OCI-LY7 (cell line): ENCODE measurements around the gene ERCC5. TPM values are rescaled to one million over a fixed set of nuclear protein-coding genes. Genes with fewer than 3 reads are reported as not detected.

Source experiments
- BruUV-seq: library from RNA; stranded (reverse); fragments of 400-500 nt; replicated peaks from 2 replicates; lab custom pipeline; 2021; lab: Mats Ljungman, UMichigan
- CTCF ChIA-PET: fragments of 300-600 bp; sonication (Branson Sonifier 250); formaldehyde crosslinking; loops from one replicate; lab custom pipeline; 2022; ENCODE audit warnings: antibody characterized with exemption; ENCODE audit not compliant: unreplicated experiment; lab: Charles Lee
- POLR2A ChIA-PET: fragments of 300-600 bp; sonication (Branson Sonifier 250); formaldehyde crosslinking; loops from one replicate; lab custom pipeline; 2022; ENCODE audit warnings: antibody characterized with exemption; lab: Charles Lee
- DNase-seq: peaks from one replicate; pipeline ENCODE4 v3.0.0-alpha.2; 2015; ENCODE audit warnings: low spot score
- H2AFZ ChIP-seq: fragments of 200-600 bp; sonication (generic), shearing (Covaris generic); 2 replicates; pipeline ENCODE4 v1.6.1; 2014; ENCODE audit warnings: mild to moderate bottlenecking, antibody characterized with exemption, low read length, moderate library complexity
- H3K27ac ChIP-seq: fragments of 200-600 bp; sonication (generic); 2 replicates; pipeline ENCODE4 v1.5.1; 2014; ENCODE audit warnings: mixed run types, low read depth, mild to moderate bottlenecking, moderate library complexity, low read length, inconsistent platforms; ENCODE audit not compliant: poor library complexity, severe bottlenecking
- H3K36me3 ChIP-seq: fragments of 200-600 bp; sonication (generic); 2 replicates; pipeline ENCODE4 v1.6.1; 2014; ENCODE audit warnings: mild to moderate bottlenecking, antibody characterized with exemption, low read length, moderate library complexity, mixed read lengths; ENCODE audit not compliant: insufficient read depth
- H3K4me1 ChIP-seq: fragments of 200-600 bp; sonication (generic); 2 replicates; pipeline ENCODE4 v1.5.1; 2014; ENCODE audit warnings: mild to moderate bottlenecking, low read length; ENCODE audit not compliant: insufficient read depth, poor library complexity, severe bottlenecking
- H3K4me2 ChIP-seq: fragments of 200-600 bp; sonication (generic); 2 replicates; pipeline ENCODE4 v1.6.1; 2014; ENCODE audit warnings: mild to moderate bottlenecking, low read length
- H3K4me3 ChIP-seq: fragments of 200-600 bp; sonication (generic); 2 replicates; pipeline ENCODE4 v1.5.1; 2014; ENCODE audit warnings: mild to moderate bottlenecking, low read depth, low read length; ENCODE audit not compliant: poor library complexity, severe bottlenecking
- H3K79me2 ChIP-seq: fragments of 200-600 bp; sonication (generic); 2 replicates; pipeline ENCODE4 v1.6.1; 2016; ENCODE audit warnings: low read depth, mild to moderate bottlenecking, low read length, moderate library complexity, mixed read lengths; ENCODE audit not compliant: insufficient read depth
- H3K9me2 ChIP-seq: fragments of 200-600 bp; sonication (generic); 2 replicates; pipeline ENCODE4 v1.6.1; 2016; ENCODE audit warnings: mild to moderate bottlenecking, low read length, mixed read lengths; ENCODE audit not compliant: insufficient read depth
- H3K9me3 ChIP-seq: fragments of 200-600 bp; sonication (generic); 2 replicates; pipeline ENCODE4 v1.6.1; 2014; ENCODE audit warnings: mild to moderate bottlenecking, mixed run types, low read length, mixed read lengths
- H4K20me1 ChIP-seq: fragments of 200-600 bp; sonication (generic); 2 replicates; pipeline ENCODE4 v1.6.1; 2014; ENCODE audit warnings: mild to moderate bottlenecking, antibody characterized with exemption, low read length, moderate library complexity, mixed read lengths; ENCODE audit not compliant: insufficient read depth
- EZH2phosphoT487 ChIP-seq: fragments of 200-600 bp; sonication (generic); IDR thresholded peaks from 2 replicates; pipeline ENCODE4 v1.6.1; 2018; ENCODE audit warnings: low read depth, borderline replicate concordance, mild to moderate bottlenecking, mixed run types, antibody characterized with exemption, low read length, moderate library complexity, mixed read lengths
- intact Hi-C: fragments of 100-400 bp; cut with micrococcal nuclease; formaldehyde crosslinking; loops from one replicate; pipeline ENCODE4 v1.10.0; 2022; ENCODE audit not compliant: unreplicated experiment
- total RNA-seq, 2 experiments: library from RNA; depleted of rRNA in 1 of 2; stranded (reverse); fragments of >200 nt in 1 of 2; shearing (Covaris generic) in 1 of 2; gene quantifications; 2 replicates each; pipeline ENCODE4 v1.2.3, GENCODE V29; 2014 to 2022
- TF ChIP-seq, protein P1 (sequence below): fragments of 200-600 bp; sonication (generic); conservative IDR thresholded peaks from 2 replicates; pipeline ENCODE4 v1.5.1; 2014; ENCODE audit warnings: mild to moderate bottlenecking, antibody characterized with exemption, low read length, moderate library complexity, mixed read lengths

Gene ERCC5
- total RNA-seq, 2 experiments from 2014 or later: 37.9 to 38.5 TPM

DNA sequence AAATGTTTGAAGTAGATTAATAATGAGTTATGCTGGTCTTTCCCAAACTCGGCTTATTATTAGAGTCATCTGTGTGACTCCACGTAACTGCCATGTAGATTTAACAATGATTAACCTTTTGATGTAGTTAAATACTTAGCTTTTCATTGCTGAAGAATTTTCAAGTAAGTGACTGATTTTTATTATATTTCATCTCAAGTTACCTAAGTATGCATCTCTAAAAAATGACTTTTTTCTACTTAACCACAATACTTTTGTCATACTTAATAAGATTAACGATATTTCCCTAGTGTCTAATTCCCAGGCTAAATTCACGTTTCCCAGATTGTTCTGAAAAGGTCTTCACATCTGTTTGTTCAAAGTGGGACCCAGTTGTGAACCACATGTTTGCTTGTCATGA is 29.1 kb upstream of the ERCC5 start:
- no peaks in the 10 kb centered on the region for H3K79me2 ChIP-seq
- H3K4me1 ChIP-seq: no peaks in the 10 kb centered on the region
- H3K9me2 ChIP-seq: no peaks in the 10 kb centered on the region
- no peak overlapping the region for H2AFZ ChIP-seq
- intact Hi-C loops: no loop called here
- no peaks in the 10 kb centered on the region for H4K20me1 ChIP-seq
- H3K36me3 ChIP-seq: no peaks in the 10 kb centered on the region
- no peak overlapping the region for H3K27ac ChIP-seq
- no TSS peak for BruUV-seq
- ChIA-PET CTCF (no interaction called here), POLR2A (interaction anchor here (0.6 kb wide), 1 partner anchor 386 kb away, joined by 3 read pairs; no protein-coding TSS in a partner anchor)
- H3K4me3 ChIP-seq: no peak overlapping the region
- H3K4me2 ChIP-seq: no peak overlapping the region
- no peak for DNase-seq
- TF ChIP-seq, protein P1, sequence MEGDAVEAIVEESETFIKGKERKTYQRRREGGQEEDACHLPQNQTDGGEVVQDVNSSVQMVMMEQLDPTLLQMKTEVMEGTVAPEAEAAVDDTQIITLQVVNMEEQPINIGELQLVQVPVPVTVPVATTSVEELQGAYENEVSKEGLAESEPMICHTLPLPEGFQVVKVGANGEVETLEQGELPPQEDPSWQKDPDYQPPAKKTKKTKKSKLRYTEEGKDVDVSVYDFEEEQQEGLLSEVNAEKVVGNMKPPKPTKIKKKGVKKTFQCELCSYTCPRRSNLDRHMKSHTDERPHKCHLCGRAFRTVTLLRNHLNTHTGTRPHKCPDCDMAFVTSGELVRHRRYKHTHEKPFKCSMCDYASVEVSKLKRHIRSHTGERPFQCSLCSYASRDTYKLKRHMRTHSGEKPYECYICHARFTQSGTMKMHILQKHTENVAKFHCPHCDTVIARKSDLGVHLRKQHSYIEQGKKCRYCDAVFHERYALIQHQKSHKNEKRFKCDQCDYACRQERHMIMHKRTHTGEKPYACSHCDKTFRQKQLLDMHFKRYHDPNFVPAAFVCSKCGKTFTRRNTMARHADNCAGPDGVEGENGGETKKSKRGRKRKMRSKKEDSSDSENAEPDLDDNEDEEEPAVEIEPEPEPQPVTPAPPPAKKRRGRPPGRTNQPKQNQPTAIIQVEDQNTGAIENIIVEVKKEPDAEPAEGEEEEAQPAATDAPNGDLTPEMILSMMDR: no peak
- TF ChIP-seq EZH2phosphoT487: no peak
- H3K9me3 ChIP-seq: no peaks in the 10 kb centered on the region

DNA sequence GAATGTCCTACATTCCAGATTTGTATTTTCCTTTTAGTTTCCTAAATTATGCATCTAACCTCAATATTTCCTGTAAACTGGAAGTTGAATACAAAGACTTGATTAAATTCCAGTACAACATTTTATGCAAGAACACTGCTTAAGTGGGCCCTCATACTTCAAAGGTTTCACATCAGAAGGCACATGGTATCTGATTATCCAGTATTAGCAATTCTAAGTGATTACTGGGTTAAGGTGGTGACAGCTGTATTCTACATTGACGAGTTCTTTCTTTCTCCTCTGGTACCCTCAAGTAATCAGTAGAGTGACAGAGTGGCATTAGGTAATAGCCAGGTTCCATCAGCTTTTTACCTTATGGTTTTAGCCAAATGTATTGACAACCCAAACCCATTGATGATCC is 28.6 kb upstream of the ERCC5 start:
- H3K9me2 ChIP-seq: no peaks in the 10 kb centered on the region
- no peak for DNase-seq
- intact Hi-C loops: no loop called here
- no peak overlapping the region for H3K27ac ChIP-seq
- H4K20me1 ChIP-seq: no peaks in the 10 kb centered on the region
- POLR2A ChIA-PET: no interaction called here
- no peak for TF ChIP-seq EZH2phosphoT487
- TF ChIP-seq, protein P1: no peak
- no peaks in the 10 kb centered on the region for H3K79me2 ChIP-seq
- no peaks in the 10 kb centered on the region for H3K9me3 ChIP-seq
- BruUV-seq: no TSS peak
- CTCF ChIA-PET: no interaction called here
- no peak overlapping the region for H2AFZ ChIP-seq
- H3K4me2 ChIP-seq: no peak overlapping the region
- H3K4me3 ChIP-seq: no peak overlapping the region
- H3K36me3 ChIP-seq: no peaks in the 10 kb centered on the region
- no peaks in the 10 kb centered on the region for H3K4me1 ChIP-seq

DNA sequence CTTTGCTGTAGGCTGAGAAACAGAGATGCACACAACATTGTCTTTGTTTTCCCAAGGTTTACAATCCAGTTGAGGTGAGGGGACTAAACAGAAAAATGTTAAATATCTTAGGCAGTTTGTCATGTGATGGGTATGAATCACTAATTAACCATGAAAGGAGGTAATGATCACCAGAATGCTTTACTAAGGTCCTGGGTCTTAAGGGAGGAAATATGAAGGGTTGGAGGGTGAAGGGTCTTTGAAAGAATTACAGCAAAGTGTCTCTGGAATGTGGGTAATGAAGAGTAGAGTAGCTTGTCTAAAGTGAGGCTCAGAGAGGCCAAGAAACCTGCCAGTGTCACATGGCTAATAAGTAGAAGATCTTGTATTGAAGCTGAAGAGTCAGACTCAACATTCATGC is 27.9 kb upstream of the ERCC5 start:
- no peak overlapping the region for H3K4me2 ChIP-seq
- ChIA-PET POLR2A (no interaction called here), CTCF (no interaction called here)
- H3K79me2 ChIP-seq: no peaks in the 10 kb centered on the region
- no peak for DNase-seq
- H3K4me3 ChIP-seq: no peak overlapping the region
- no peak overlapping the region for H3K27ac ChIP-seq
- no peak overlapping the region for H2AFZ ChIP-seq
- no peaks in the 10 kb centered on the region for H3K9me3 ChIP-seq
- no peaks in the 10 kb centered on the region for H3K36me3 ChIP-seq
- H3K9me2 ChIP-seq: no peaks in the 10 kb centered on the region
- H4K20me1 ChIP-seq: no peaks in the 10 kb centered on the region
- intact Hi-C loops: no loop called here
- BruUV-seq: no TSS peak
- TF ChIP-seq, protein P1: no peak
- no peaks in the 10 kb centered on the region for H3K4me1 ChIP-seq
